ENCODE results near the gene SREBF2.

DNA sequence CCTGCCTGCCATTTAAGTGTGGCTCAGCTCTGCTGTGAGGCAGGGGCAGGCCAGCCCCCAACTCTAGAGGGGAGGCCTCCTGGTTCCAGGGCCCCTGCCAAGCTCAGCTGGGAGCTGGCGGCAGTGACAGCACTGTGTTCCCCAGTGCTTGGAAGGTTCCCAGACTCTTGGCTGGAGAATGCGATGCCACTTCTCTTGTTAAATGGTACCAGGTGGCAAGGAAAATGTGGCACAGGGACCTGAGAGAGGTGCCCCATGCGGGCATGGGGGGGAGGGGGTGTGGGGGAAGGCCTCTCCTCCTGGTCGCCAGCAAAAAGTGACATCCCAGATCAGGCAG is 102.1 kb downstream of the SREBF2 start:
- TF ChIP-seq, protein P1, sequence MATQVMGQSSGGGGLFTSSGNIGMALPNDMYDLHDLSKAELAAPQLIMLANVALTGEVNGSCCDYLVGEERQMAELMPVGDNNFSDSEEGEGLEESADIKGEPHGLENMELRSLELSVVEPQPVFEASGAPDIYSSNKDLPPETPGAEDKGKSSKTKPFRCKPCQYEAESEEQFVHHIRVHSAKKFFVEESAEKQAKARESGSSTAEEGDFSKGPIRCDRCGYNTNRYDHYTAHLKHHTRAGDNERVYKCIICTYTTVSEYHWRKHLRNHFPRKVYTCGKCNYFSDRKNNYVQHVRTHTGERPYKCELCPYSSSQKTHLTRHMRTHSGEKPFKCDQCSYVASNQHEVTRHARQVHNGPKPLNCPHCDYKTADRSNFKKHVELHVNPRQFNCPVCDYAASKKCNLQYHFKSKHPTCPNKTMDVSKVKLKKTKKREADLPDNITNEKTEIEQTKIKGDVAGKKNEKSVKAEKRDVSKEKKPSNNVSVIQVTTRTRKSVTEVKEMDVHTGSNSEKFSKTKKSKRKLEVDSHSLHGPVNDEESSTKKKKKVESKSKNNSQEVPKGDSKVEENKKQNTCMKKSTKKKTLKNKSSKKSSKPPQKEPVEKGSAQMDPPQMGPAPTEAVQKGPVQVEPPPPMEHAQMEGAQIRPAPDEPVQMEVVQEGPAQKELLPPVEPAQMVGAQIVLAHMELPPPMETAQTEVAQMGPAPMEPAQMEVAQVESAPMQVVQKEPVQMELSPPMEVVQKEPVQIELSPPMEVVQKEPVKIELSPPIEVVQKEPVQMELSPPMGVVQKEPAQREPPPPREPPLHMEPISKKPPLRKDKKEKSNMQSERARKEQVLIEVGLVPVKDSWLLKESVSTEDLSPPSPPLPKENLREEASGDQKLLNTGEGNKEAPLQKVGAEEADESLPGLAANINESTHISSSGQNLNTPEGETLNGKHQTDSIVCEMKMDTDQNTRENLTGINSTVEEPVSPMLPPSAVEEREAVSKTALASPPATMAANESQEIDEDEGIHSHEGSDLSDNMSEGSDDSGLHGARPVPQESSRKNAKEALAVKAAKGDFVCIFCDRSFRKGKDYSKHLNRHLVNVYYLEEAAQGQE (IDR thresholded peaks at IDR 0.05), result no peak
- no peak for TF ChIP-seq NR3C1 (IDR thresholded peaks at IDR 0.05)
